ENCODE measurements around the gene SUCNR1.

The SUCNR1 gene

GRCh38 chr3:151909681-151910405 lies 36.4 kb downstream of the SUCNR1 start:
- DNase-seq (ENCODE audit: low read depth), result no peak

GRCh38 chr3:151911462-151911861 lies 38.0 kb downstream of the SUCNR1 start:
- DNase-seq (ENCODE audit: low read depth), result no peak
- H3K4me3 ChIP-seq (ENCODE audit: control insufficient read depth, low read depth, low read length), result no peak overlapping the region
- no peak for TF ChIP-seq CTCF (IDR thresholded peaks at IDR 0.05; ENCODE audit: control insufficient read depth, insufficient read depth, low read depth, low read length, missing control alignments)

More at GRCh38 chr3:151909681-151910405, 36.4 kb downstream of the SUCNR1 start:
- H3K4me3 ChIP-seq (ENCODE audit: control insufficient read depth, low read depth, low read length), result no peak overlapping the region
- no peak for TF ChIP-seq CTCF (IDR thresholded peaks at IDR 0.05; ENCODE audit: control insufficient read depth, insufficient read depth, low read depth, low read length, missing control alignments)

GRCh38 chr3:151912028-151912427 lies 38.6 kb downstream of the SUCNR1 start:
- no peak for TF ChIP-seq CTCF (IDR thresholded peaks at IDR 0.05; ENCODE audit: control insufficient read depth, insufficient read depth, low read depth, low read length, missing control alignments)
- H3K4me3 ChIP-seq (ENCODE audit: control insufficient read depth, low read depth, low read length), result no peak overlapping the region
- DNase-seq (ENCODE audit: low read depth), result no peak

GRCh38 chr3:151916781-151917180 lies 43.3 kb downstream of the SUCNR1 start:
- no peak for TF ChIP-seq CTCF (IDR thresholded peaks at IDR 0.05; ENCODE audit: control insufficient read depth, insufficient read depth, low read depth, low read length, missing control alignments)
- no peak overlapping the region for H3K4me3 ChIP-seq (ENCODE audit: control insufficient read depth, low read depth, low read length)
- no peak for DNase-seq (ENCODE audit: low read depth)

GRCh38 chr3:151918253-151919029 lies 45.0 kb downstream of the SUCNR1 start:
- DNase-seq (ENCODE audit: low read depth), result peak; percentile 52
- peak; percentile 50 for TF ChIP-seq CTCF (IDR thresholded peaks at IDR 0.05; ENCODE audit: control insufficient read depth, insufficient read depth, low read depth, low read length, missing control alignments)
- H3K4me3 ChIP-seq (ENCODE audit: control insufficient read depth, low read depth, low read length), result no peak overlapping the region

- DNase-seq (ENCODE audit: low read depth), result no peak
- no peak overlapping the region for H3K4me3 ChIP-seq (ENCODE audit: control insufficient read depth, low read depth, low read length)
- TF ChIP-seq CTCF (IDR thresholded peaks at IDR 0.05; ENCODE audit: control insufficient read depth, insufficient read depth, low read depth, low read length, missing control alignments), result no peak
Measured at GRCh38 chr3:151919030-151919328, 45.5 kb downstream of the SUCNR1 start.
